K562 (cell line): ENCODE measurements around the gene SYNPR. TPM values are rescaled to one million over a fixed set of nuclear protein-coding genes. Genes with fewer than 3 reads are reported as not detected.

Experiments used
- HSF4 ChIP-seq: fragments of 250-450 bp; sonication (Bioruptor Pico); IDR thresholded peaks from 2 replicates; pipeline ENCODE4 v2.1.2; 2022; ENCODE audit warnings: mild to moderate bottlenecking, moderate library complexity, borderline replicate concordance
- polyA plus RNA-seq, 8 experiments: library from polyadenylated mRNA; depleted of rRNA in 4 of 8; stranded (reverse) in 5 of 8; unstranded in 3 of 8; fragments of >200 nt; fragmentation: Nextera tagmentation in 2 of 8; fragmentation: Illumina TruSeq in 1 of 8; extraction: Ambion mirVana in 2 of 8; extraction: Trizol in 1 of 8; gene quantifications; 2 replicates each; pipeline versions ENCODE4 v1.2.1 to v1.2.3, GENCODE V29; 2011 to 2014; ENCODE audit warnings: inconsistent platforms in 1 of 8, missing spikeins in 1 of 8
- total RNA-seq, 7 experiments: library from RNA; depleted of rRNA in 6 of 7; stranded (reverse); fragments of >200 nt in 6 of 7; fragmentation: Illumina TruSeq in 2 of 7; extraction: Trizol in 2 of 7; gene quantifications; 2 replicates each; pipeline versions ENCODE4 v1.2.1 to v1.2.3, GENCODE V29; 2011 to 2021; ENCODE audit warnings: low replicate concordance in 1 of 7
- TF ChIP-seq, protein P1 (sequence below): fragments of 450-650 bp; IDR thresholded peaks from 2 replicates; pipeline ENCODE4 v1.6.1; 2016; ENCODE audit warnings: mild to moderate bottlenecking, moderate library complexity

Gene SYNPR
- total and polyA plus RNA-seq, 9 of the 15 experiments (the other 6 are each of a cell fraction or from before 2014, with no cell fraction given) = not detected

DNA sequence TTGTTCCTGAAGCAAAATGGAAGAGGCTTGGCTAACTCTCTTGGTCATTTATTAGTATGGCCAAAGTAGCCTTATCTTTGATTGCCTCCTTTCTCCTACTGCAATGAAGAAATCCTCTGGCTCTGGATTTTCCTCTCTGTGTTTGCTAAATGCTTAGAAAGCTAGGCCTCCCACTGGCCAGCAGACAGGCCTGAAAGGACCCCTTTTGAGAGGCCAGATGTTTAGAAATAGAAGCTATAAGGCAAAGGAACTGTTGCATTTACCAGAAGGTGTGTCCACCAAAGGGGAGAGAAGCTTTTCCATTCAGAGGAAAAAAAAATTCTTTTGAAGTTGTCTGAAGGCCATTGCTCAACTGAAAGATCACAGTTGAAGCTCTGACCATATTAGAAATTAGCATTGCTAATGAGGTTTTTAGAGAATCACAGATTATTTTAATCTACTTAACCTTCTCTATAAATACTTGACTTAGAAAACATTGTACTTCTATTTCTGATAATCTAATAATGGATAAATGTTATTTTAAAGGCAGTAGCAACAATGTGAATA, 160.8 kb downstream of the SYNPR start (continued):
- TF ChIP-seq, protein P1, sequence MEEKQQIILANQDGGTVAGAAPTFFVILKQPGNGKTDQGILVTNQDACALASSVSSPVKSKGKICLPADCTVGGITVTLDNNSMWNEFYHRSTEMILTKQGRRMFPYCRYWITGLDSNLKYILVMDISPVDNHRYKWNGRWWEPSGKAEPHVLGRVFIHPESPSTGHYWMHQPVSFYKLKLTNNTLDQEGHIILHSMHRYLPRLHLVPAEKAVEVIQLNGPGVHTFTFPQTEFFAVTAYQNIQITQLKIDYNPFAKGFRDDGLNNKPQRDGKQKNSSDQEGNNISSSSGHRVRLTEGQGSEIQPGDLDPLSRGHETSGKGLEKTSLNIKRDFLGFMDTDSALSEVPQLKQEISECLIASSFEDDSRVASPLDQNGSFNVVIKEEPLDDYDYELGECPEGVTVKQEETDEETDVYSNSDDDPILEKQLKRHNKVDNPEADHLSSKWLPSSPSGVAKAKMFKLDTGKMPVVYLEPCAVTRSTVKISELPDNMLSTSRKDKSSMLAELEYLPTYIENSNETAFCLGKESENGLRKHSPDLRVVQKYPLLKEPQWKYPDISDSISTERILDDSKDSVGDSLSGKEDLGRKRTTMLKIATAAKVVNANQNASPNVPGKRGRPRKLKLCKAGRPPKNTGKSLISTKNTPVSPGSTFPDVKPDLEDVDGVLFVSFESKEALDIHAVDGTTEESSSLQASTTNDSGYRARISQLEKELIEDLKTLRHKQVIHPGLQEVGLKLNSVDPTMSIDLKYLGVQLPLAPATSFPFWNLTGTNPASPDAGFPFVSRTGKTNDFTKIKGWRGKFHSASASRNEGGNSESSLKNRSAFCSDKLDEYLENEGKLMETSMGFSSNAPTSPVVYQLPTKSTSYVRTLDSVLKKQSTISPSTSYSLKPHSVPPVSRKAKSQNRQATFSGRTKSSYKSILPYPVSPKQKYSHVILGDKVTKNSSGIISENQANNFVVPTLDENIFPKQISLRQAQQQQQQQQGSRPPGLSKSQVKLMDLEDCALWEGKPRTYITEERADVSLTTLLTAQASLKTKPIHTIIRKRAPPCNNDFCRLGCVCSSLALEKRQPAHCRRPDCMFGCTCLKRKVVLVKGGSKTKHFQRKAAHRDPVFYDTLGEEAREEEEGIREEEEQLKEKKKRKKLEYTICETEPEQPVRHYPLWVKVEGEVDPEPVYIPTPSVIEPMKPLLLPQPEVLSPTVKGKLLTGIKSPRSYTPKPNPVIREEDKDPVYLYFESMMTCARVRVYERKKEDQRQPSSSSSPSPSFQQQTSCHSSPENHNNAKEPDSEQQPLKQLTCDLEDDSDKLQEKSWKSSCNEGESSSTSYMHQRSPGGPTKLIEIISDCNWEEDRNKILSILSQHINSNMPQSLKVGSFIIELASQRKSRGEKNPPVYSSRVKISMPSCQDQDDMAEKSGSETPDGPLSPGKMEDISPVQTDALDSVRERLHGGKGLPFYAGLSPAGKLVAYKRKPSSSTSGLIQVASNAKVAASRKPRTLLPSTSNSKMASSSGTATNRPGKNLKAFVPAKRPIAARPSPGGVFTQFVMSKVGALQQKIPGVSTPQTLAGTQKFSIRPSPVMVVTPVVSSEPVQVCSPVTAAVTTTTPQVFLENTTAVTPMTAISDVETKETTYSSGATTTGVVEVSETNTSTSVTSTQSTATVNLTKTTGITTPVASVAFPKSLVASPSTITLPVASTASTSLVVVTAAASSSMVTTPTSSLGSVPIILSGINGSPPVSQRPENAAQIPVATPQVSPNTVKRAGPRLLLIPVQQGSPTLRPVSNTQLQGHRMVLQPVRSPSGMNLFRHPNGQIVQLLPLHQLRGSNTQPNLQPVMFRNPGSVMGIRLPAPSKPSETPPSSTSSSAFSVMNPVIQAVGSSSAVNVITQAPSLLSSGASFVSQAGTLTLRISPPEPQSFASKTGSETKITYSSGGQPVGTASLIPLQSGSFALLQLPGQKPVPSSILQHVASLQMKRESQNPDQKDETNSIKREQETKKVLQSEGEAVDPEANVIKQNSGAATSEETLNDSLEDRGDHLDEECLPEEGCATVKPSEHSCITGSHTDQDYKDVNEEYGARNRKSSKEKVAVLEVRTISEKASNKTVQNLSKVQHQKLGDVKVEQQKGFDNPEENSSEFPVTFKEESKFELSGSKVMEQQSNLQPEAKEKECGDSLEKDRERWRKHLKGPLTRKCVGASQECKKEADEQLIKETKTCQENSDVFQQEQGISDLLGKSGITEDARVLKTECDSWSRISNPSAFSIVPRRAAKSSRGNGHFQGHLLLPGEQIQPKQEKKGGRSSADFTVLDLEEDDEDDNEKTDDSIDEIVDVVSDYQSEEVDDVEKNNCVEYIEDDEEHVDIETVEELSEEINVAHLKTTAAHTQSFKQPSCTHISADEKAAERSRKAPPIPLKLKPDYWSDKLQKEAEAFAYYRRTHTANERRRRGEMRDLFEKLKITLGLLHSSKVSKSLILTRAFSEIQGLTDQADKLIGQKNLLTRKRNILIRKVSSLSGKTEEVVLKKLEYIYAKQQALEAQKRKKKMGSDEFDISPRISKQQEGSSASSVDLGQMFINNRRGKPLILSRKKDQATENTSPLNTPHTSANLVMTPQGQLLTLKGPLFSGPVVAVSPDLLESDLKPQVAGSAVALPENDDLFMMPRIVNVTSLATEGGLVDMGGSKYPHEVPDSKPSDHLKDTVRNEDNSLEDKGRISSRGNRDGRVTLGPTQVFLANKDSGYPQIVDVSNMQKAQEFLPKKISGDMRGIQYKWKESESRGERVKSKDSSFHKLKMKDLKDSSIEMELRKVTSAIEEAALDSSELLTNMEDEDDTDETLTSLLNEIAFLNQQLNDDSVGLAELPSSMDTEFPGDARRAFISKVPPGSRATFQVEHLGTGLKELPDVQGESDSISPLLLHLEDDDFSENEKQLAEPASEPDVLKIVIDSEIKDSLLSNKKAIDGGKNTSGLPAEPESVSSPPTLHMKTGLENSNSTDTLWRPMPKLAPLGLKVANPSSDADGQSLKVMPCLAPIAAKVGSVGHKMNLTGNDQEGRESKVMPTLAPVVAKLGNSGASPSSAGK = no peak
- TF ChIP-seq HSF4 (CRISPR knock-in tag) = no peak
- TF ChIP-seq, all 486 proteins: peak for 0
